Measurements from ENCODE around the gene ANKRD42. TPM values are rescaled to one million over a fixed set of nuclear protein-coding genes. Genes with fewer than 3 reads are reported as not detected.

ANKRD42 gene
- total RNA-seq (2021) (6.8 and 10.4 TPM in 2 replicates), Bru-seq, nascent RNA (percentile 47 among the genes with signal in this experiment), BruChase-seq, experiment 1, labeled RNA remaining after a 2-hour chase (percentile 60 among the genes with signal in this experiment), BruChase-seq, experiment 2, labeled RNA remaining after a 6-hour chase (percentile 66 among the genes with signal in this experiment)
- long read RNA-seq, full-length matches to known transcripts: 4 of 9 reads
- long read RNA-seq, partial matches to known transcripts: 2 of 9 reads
- long read RNA-seq, other reads (novel, unspliced or antisense): 3 of 9 reads

DNA sequence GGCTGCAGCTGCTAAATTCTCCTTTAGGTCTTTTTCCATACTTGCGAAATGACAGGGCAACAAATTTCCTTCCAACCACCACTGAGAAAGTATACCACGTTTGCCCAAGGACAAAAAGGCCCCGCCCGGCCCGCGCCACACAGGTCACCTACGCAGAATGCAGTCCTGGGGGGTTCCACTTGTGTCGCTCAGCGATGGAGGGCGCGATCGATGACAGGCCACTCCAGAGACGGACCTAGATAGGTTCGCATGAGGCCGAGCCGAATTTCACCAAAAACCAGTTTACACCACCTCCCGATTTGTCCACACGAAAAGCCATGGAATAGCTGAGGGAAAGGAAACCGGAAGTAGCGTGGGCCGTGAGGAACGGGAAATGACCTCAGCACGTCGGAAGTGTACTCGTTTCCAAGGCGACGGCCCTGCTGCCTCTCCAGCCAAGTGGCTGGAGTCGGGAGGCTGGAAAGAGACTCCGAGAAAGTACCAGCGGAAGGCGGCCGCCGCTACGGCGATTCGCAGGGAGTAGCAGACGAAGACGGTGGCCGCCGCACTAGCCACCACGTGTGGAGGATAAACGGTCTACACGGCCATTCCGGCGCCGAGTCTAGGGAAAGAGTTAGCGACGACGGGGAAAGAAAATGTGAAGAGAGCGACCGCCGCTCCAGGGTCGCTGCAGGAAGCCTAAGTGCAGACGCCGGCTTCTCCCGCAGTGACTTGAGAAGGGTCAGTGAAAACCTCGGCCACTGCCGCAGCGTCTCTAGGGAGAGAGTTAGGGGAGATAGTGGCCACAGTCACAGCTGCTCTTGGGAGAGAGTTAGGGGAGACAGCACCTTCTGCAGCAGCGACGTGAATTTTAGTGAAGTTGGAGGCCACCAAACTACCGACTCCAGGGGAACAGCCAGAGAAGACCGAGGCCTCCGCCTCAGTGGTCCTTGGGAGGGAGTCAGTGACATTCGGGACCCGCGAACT, at the start of gene ANKRD42:
ANKRD42 (plus strand) TSS at position 398 of the 966 bp plus-strand sequence. CDS start 959 bp downstream, outside the sequence.
- peak within 1 kb of the TSS; percentile 93 for H3K4me2 ChIP-seq
- no peaks in the 10 kb centered on the region for H4K20me1 ChIP-seq (ENCODE audit: insufficient read depth)
- peak within 1 kb of the TSS; percentile 87 for H2AFZ ChIP-seq
- POLR2A ChIA-PET (ENCODE audit: unreplicated experiment): interaction anchor here (0.6 to 0.8 kb wide), 3 partner anchors 38 to 120 kb away, joined by 5 to 8 read pairs (median 6); partner anchors contain the start of gene CCDC90B
- no peaks in the 10 kb centered on the region for H3K27me3 ChIP-seq (ENCODE audit: insufficient read depth, low read depth)
- H3K9me2 ChIP-seq (ENCODE audit: insufficient read depth): no peaks in the 10 kb centered on the region
- H3K79me2 ChIP-seq (ENCODE audit: low read depth): peaks cover 43% of the 10 kb centered on the region
- H3K36me3 ChIP-seq (ENCODE audit: low read depth): peaks cover 23% of the 10 kb centered on the region
- H3K4me3 ChIP-seq: peak within 1 kb of the TSS; percentile 72
- no peaks in the 10 kb centered on the region for H3K9me3 ChIP-seq (ENCODE audit: insufficient read depth, low read depth)
- CTCF ChIA-PET: no interaction called here
- peaks cover 32% of the 10 kb centered on the region for H3K4me1 ChIP-seq (replicated peaks; ENCODE audit: insufficient read depth)
- intact Hi-C loops (cut with micrococcal nuclease; ENCODE audit: unreplicated experiment): loop anchor here (1.0 to 10.0 kb wide), 4 partner anchors 33 to 293 kb away; partner anchors contain the start of genes CCDC90B, DDIAS, PRCP and RAB30
- peak; percentile 87 to 96 for DNase-seq
- TF ChIP-seq, protein P1, sequence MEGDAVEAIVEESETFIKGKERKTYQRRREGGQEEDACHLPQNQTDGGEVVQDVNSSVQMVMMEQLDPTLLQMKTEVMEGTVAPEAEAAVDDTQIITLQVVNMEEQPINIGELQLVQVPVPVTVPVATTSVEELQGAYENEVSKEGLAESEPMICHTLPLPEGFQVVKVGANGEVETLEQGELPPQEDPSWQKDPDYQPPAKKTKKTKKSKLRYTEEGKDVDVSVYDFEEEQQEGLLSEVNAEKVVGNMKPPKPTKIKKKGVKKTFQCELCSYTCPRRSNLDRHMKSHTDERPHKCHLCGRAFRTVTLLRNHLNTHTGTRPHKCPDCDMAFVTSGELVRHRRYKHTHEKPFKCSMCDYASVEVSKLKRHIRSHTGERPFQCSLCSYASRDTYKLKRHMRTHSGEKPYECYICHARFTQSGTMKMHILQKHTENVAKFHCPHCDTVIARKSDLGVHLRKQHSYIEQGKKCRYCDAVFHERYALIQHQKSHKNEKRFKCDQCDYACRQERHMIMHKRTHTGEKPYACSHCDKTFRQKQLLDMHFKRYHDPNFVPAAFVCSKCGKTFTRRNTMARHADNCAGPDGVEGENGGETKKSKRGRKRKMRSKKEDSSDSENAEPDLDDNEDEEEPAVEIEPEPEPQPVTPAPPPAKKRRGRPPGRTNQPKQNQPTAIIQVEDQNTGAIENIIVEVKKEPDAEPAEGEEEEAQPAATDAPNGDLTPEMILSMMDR (conservative IDR thresholded peaks at IDR 0.05): no peak
- TF ChIP-seq EZH2 (IDR thresholded peaks at IDR 0.05; ENCODE audit: low read depth): no peak
- peaks cover 33% of the 10 kb centered on the region; the same call in 1 of the 2 replicates for H3F3A ChIP-seq (ENCODE audit: insufficient read depth, low read depth)
- TSS peak; percentile 51 for BruUV-seq (replicated peaks)
- peak within 1 kb of the TSS; percentile 42 for H3K27ac ChIP-seq

GRCh38 chr11:83147895-83148294, 45.6 kb upstream of the ANKRD42 start:
- ChIA-PET CTCF (no interaction called here), POLR2A (ENCODE audit: unreplicated experiment) (no interaction called here)
- Histone ChIP-seq H3F3A (ENCODE audit: insufficient read depth, low read depth) (no peaks in the 10 kb centered on the region), H3K27ac (no peak overlapping the region), H3K9me2 (ENCODE audit: insufficient read depth) (no peaks in the 10 kb centered on the region), H3K4me1 (replicated peaks; ENCODE audit: insufficient read depth) (peaks cover 13% of the 10 kb centered on the region), H3K4me2 (no peak overlapping the region), H3K27me3 (ENCODE audit: insufficient read depth, low read depth) (no peaks in the 10 kb centered on the region), H4K20me1 (ENCODE audit: insufficient read depth) (no peaks in the 10 kb centered on the region), H3K9me3 (ENCODE audit: insufficient read depth, low read depth) (no peaks in the 10 kb centered on the region), H3K36me3 (ENCODE audit: low read depth) (no peaks in the 10 kb centered on the region), H3K4me3 (no peak overlapping the region), H3K79me2 (ENCODE audit: low read depth) (no peaks in the 10 kb centered on the region), H2AFZ (no peak overlapping the region)
- TF ChIP-seq, protein P1 (conservative IDR thresholded peaks at IDR 0.05): no peak
- no peak for TF ChIP-seq EZH2 (IDR thresholded peaks at IDR 0.05; ENCODE audit: low read depth)
- no TSS peak for BruUV-seq (replicated peaks)
- no peak for DNase-seq
- intact Hi-C loops (cut with micrococcal nuclease; ENCODE audit: unreplicated experiment): no loop called here

- no peaks in the 10 kb centered on the region for H3K9me3 ChIP-seq (ENCODE audit: insufficient read depth, low read depth)
- no peak overlapping the region for H2AFZ ChIP-seq
- ChIA-PET CTCF (no interaction called here), POLR2A (ENCODE audit: unreplicated experiment) (interaction anchor here (0.6 kb wide), 1 partner anchor 65 kb away, joined by 5 read pairs; no protein-coding TSS in a partner anchor)
- H3K79me2 ChIP-seq (ENCODE audit: low read depth): no peaks in the 10 kb centered on the region
- peaks cover 18% of the 10 kb centered on the region for H3K4me1 ChIP-seq (replicated peaks; ENCODE audit: insufficient read depth)
- no peaks in the 10 kb centered on the region for H3K27me3 ChIP-seq (ENCODE audit: insufficient read depth, low read depth)
- H3K4me2 ChIP-seq: no peak overlapping the region
- BruUV-seq (replicated peaks): no TSS peak
- H3K27ac ChIP-seq: no peak overlapping the region
- H3K36me3 ChIP-seq (ENCODE audit: low read depth): no peaks in the 10 kb centered on the region
- no peaks in the 10 kb centered on the region for H3K9me2 ChIP-seq (ENCODE audit: insufficient read depth)
- H3K4me3 ChIP-seq: no peak overlapping the region
- no peaks in the 10 kb centered on the region for H4K20me1 ChIP-seq (ENCODE audit: insufficient read depth)
- DNase-seq: no peak
- intact Hi-C loops (cut with micrococcal nuclease; ENCODE audit: unreplicated experiment): no loop called here
- peaks cover 4% of the 10 kb centered on the region; the same call in 1 of the 2 replicates for H3F3A ChIP-seq (ENCODE audit: insufficient read depth, low read depth)
- TF ChIP-seq EZH2 (IDR thresholded peaks at IDR 0.05; ENCODE audit: low read depth): no peak
- TF ChIP-seq, protein P1 (conservative IDR thresholded peaks at IDR 0.05): no peak
Observed at GRCh38 chr11:83150450-83150849, 43.1 kb upstream of the ANKRD42 start.

All from PC-9 (cell line).